Hepatocyte (in vitro differentiated cells): ENCODE data around the gene TAX1BP1. TPM values are rescaled to one million over a fixed set of nuclear protein-coding genes. Genes with fewer than 3 reads are reported as not detected.
"Not testable (repeated sequence)": the region's sequence is repeated elsewhere in the genome, so short reads cannot be mapped to it uniquely, and the experiment has no call there.

Experiments used
- DNase-seq: peaks from one replicate; pipeline ENCODE4 v3.0.0-alpha.2; 2016; ENCODE audit warnings: low spot score
- H2AFZ ChIP-seq: fragments of 200-600 bp; sonication (generic); 2 replicates; pipeline ENCODE4 v1.6.0; 2016; ENCODE audit warnings: antibody characterized with exemption, mild to moderate bottlenecking
- H3K27ac ChIP-seq: fragments of 200-600 bp; sonication (generic); 2 replicates; pipeline ENCODE4 v1.5.1; 2016; ENCODE audit warnings: mild to moderate bottlenecking
- H3K27me3 ChIP-seq: fragments of 200-600 bp; sonication (generic); 2 replicates; pipeline ENCODE4 v1.6.1; 2016
- H3K36me3 ChIP-seq: fragments of 200-600 bp; sonication (generic); replicated peaks from 2 replicates; pipeline ENCODE4 v1.5.1; 2016; ENCODE audit warnings: low read depth; ENCODE audit not compliant: insufficient read depth
- H3K4me1 ChIP-seq: fragments of 200-600 bp; sonication (generic); 2 replicates; pipeline ENCODE4 v1.5.1; 2016; ENCODE audit warnings: mild to moderate bottlenecking, moderate library complexity; ENCODE audit not compliant: insufficient read depth
- H3K4me2 ChIP-seq: fragments of 200-600 bp; sonication (generic); 2 replicates; pipeline ENCODE4 v1.6.0; 2016
- H3K4me3 ChIP-seq: fragments of 200-600 bp; sonication (generic); 2 replicates; pipeline ENCODE4 v1.5.1; 2016; ENCODE audit warnings: mild to moderate bottlenecking
- H3K79me2 ChIP-seq: fragments of 200-600 bp; sonication (generic); 2 replicates; pipeline ENCODE4 v1.6.0; 2017; ENCODE audit warnings: mild to moderate bottlenecking
- H3K9me2 ChIP-seq: fragments of 200-600 bp; sonication (generic); replicated peaks from 2 replicates; pipeline ENCODE4 v1.6.0; 2017; ENCODE audit warnings: mild to moderate bottlenecking; ENCODE audit not compliant: insufficient read depth
- H3K9me3 ChIP-seq: fragments of 200-600 bp; sonication (generic); 2 replicates; pipeline ENCODE4 v1.5.1; 2016; ENCODE audit warnings: low read depth, mild to moderate bottlenecking
- H4K20me1 ChIP-seq: fragments of 200-600 bp; sonication (generic); 2 replicates; pipeline ENCODE4 v1.6.0; 2016; ENCODE audit warnings: mild to moderate bottlenecking; ENCODE audit not compliant: insufficient read depth, poor library complexity, severe bottlenecking
- EZH2 ChIP-seq: fragments of 200-600 bp; sonication (generic); IDR thresholded peaks from 2 replicates; pipeline ENCODE4 v1.6.1; 2016; ENCODE audit warnings: antibody characterized with exemption, mild to moderate bottlenecking, borderline replicate concordance
- EZH2phosphoT487 ChIP-seq: fragments of 200-600 bp; sonication (generic); IDR thresholded peaks from one replicate; pipeline ENCODE4 v1.6.1; 2018; ENCODE audit warnings: antibody characterized with exemption, mild to moderate bottlenecking, low read depth, moderate library complexity; ENCODE audit not compliant: unreplicated experiment, severe bottlenecking
- WGBS: methylation state at CpG from one replicate; pipeline ENCODE4 v1.1.6; 2016; ENCODE audit warnings: low lambda C conversion rate; ENCODE audit errors: missing lambda C conversion rate; 5-methylcytosine and 5-hydroxymethylcytosine counted together
- polyA plus RNA-seq: library from polyadenylated mRNA; unstranded; fragments of >200 nt; fragmentation: Nextera tagmentation; extraction: Ambion mirVana; gene quantifications from 2 replicates; pipeline ENCODE4 v1.2.1, GENCODE V29; 2016
- total RNA-seq: library from RNA; depleted of rRNA; stranded (reverse); fragments of >200 nt; gene quantifications from 2 replicates; pipeline ENCODE4 v1.2.3, GENCODE V29; 2014
- TF ChIP-seq, protein P1 (sequence below): fragments of 200-600 bp; sonication (generic); IDR thresholded peaks from 2 replicates; pipeline ENCODE4 v1.5.1; 2016; ENCODE audit warnings: antibody characterized with exemption, mild to moderate bottlenecking; ENCODE audit not compliant: poor library complexity

TAX1BP1 gene
- total and polyA plus RNA-seq, 2 experiments from 2014 or later: 104 to 110 TPM

DNA sequence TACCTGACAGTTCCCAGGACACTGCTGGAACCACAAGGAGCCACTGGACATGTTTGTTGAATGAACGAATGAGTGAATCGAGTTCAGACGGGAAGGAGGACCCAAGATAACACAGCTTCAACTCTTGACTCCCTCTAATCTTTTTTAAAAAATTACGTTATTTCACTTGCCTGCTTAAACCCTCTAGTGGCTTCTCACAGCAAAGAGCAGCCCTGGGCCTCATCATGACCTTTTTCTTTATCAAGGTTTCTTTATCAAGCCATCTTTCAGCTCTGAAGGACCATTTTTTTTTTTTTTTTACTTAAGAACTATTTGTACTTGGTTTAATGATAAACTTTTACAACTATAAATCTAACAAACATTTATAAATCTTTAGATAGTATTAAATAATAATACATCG, 110.6 kb downstream of the TAX1BP1 start:
- no peak overlapping the region for H3K4me3 ChIP-seq

GRCh38 chr7:27856703-27857485, 116.9 kb downstream of the TAX1BP1 start:
- not testable (repeated sequence) for H2AFZ ChIP-seq, H3K79me2 ChIP-seq, H3K27ac ChIP-seq, H3K4me1 ChIP-seq, H3K27me3 ChIP-seq, H3K36me3 ChIP-seq, H4K20me1 ChIP-seq, DNase-seq, H3K9me3 ChIP-seq, H3K4me3 ChIP-seq, H3K4me2 ChIP-seq, H3K9me2 ChIP-seq
- 100% methylated on average over 14 of the region's 28 CpGs for WGBS

More for the DNA sequence above, 110.6 kb downstream of the TAX1BP1 start:
- H3K79me2 ChIP-seq: no peaks in the 10 kb centered on the region
- H3K9me3 ChIP-seq: no peaks in the 10 kb centered on the region
- no peak for DNase-seq
- no peaks in the 10 kb centered on the region for H3K27me3 ChIP-seq
- H2AFZ ChIP-seq: no peak overlapping the region
- H3K4me1 ChIP-seq: no peaks in the 10 kb centered on the region
- no peaks in the 10 kb centered on the region for H3K36me3 ChIP-seq
- H4K20me1 ChIP-seq: no peaks in the 10 kb centered on the region
- WGBS: 67% methylated on average over 5 of the region's 5 CpGs
- H3K4me2 ChIP-seq: no peak overlapping the region
- no peaks in the 10 kb centered on the region for H3K9me2 ChIP-seq
- no peak overlapping the region for H3K27ac ChIP-seq
- TF ChIP-seq EZH2phosphoT487 (no peak), EZH2 (no peak)
- TF ChIP-seq, protein P1, sequence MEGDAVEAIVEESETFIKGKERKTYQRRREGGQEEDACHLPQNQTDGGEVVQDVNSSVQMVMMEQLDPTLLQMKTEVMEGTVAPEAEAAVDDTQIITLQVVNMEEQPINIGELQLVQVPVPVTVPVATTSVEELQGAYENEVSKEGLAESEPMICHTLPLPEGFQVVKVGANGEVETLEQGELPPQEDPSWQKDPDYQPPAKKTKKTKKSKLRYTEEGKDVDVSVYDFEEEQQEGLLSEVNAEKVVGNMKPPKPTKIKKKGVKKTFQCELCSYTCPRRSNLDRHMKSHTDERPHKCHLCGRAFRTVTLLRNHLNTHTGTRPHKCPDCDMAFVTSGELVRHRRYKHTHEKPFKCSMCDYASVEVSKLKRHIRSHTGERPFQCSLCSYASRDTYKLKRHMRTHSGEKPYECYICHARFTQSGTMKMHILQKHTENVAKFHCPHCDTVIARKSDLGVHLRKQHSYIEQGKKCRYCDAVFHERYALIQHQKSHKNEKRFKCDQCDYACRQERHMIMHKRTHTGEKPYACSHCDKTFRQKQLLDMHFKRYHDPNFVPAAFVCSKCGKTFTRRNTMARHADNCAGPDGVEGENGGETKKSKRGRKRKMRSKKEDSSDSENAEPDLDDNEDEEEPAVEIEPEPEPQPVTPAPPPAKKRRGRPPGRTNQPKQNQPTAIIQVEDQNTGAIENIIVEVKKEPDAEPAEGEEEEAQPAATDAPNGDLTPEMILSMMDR: no peak

DNA sequence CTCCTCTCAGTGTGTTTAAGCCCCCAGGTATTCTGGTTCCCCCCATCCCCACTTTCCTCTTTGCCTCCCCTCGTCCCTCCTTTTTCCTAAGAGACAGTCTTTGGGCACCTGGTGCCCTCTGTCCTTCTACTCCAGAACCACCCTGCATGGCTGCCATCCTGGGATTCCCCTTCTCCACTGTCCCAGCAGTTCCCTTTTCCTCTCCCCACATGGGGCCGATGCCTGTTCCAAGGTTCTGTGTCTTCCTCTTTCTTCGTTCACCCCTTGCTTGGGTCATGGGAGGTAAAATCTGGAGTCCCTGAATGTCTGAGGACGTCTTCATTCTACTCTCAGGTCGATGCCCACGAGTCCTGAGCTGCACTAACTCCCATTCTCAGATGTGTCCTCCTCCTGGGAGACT, 120.8 kb downstream of the TAX1BP1 start:
- no peak for DNase-seq
- Histone ChIP-seq H3K79me2 (no peaks in the 10 kb centered on the region), H3K36me3 (no peaks in the 10 kb centered on the region), H3K27me3 (no peaks in the 10 kb centered on the region), H2AFZ (no peak overlapping the region), H3K9me3 (no peaks in the 10 kb centered on the region), H3K4me3 (no peak overlapping the region), H3K9me2 (no peaks in the 10 kb centered on the region), H4K20me1 (no peaks in the 10 kb centered on the region), H3K27ac (no peak overlapping the region), H3K4me1 (no peaks in the 10 kb centered on the region), H3K4me2 (no peak overlapping the region)
- WGBS: 83% methylated on average over 6 of the region's 6 CpGs
- no peak for TF ChIP-seq EZH2
- no peak for TF ChIP-seq EZH2phosphoT487
- TF ChIP-seq, protein P1: no peak

- Histone ChIP-seq H2AFZ (no peak overlapping the region), H3K79me2 (no peaks in the 10 kb centered on the region), H3K9me2 (no peaks in the 10 kb centered on the region), H3K27me3 (no peaks in the 10 kb centered on the region), H3K36me3 (no peaks in the 10 kb centered on the region), H3K4me2 (no peak overlapping the region), H3K4me3 (no peak overlapping the region), H3K4me1 (no peaks in the 10 kb centered on the region), H3K27ac (no peak overlapping the region), H4K20me1 (no peaks in the 10 kb centered on the region), H3K9me3 (no peaks in the 10 kb centered on the region)
- WGBS: 88% methylated on average over 3 of the region's 3 CpGs
- DNase-seq: no peak
- TF ChIP-seq EZH2phosphoT487 (no peak), EZH2 (no peak)
- TF ChIP-seq, protein P1: no peak
Measured at GRCh38 chr7:27861747-27862146, 121.8 kb downstream of the TAX1BP1 start.
